ENCODE measurements around the gene SMTNL2. TPM values are rescaled to one million over a fixed set of nuclear protein-coding genes. Genes with fewer than 3 reads are reported as not detected.

Gene SMTNL2
- total RNA-seq, 1 donor: not detected

GRCh38 chr17:4558347-4558971 lies 25.9 kb upstream of the SMTNL2 start:
- Histone ChIP-seq H3K27ac (ENCODE audit: low read depth, low read length) (no peak overlapping the region), H3K36me3 (ENCODE audit: insufficient read depth, low read length) (peaks cover 4% of the 10 kb centered on the region), H3K9me3 (ENCODE audit: low read depth, low read length) (no peaks in the 10 kb centered on the region), H3K4me3 (ENCODE audit: insufficient read depth, low read length) (no peak overlapping the region), H4K20me1 (ENCODE audit: insufficient read depth, low read length) (peaks cover 7% of the 10 kb centered on the region), H3K27me3 (ENCODE audit: insufficient read depth, low read length) (no peaks in the 10 kb centered on the region), H3K79me2 (ENCODE audit: insufficient read depth, low read length) (peaks cover 23% of the 10 kb centered on the region), H2AFZ (ENCODE audit: low read length) (no peak overlapping the region), H3K4me1 (ENCODE audit: insufficient read depth, low read length) (peaks cover 24% of the 10 kb centered on the region), H3K4me2 (ENCODE audit: insufficient read depth, low read length) (no peak overlapping the region)
- TF ChIP-seq CTCF (IDR thresholded peaks at IDR 0.05; ENCODE audit: extremely low read depth, low read depth, low read length): no peak
- DNase-seq (ENCODE audit: insufficient read length, low spot score, missing footprints): peak; percentile 42

- no peaks in the 10 kb centered on the region for H3K9me3 ChIP-seq (ENCODE audit: low read depth, low read length)
- no peaks in the 10 kb centered on the region for H3K36me3 ChIP-seq (ENCODE audit: insufficient read depth, low read length)
Observed at GRCh38 chr17:4559139-4559791, 25.1 kb upstream of the SMTNL2 start.

GRCh38 chr17:4559966-4560365 lies 24.4 kb upstream of the SMTNL2 start:
- Histone ChIP-seq H3K27ac (ENCODE audit: low read depth, low read length) (no peak overlapping the region), H2AFZ (ENCODE audit: low read length) (no peak overlapping the region), H3K36me3 (ENCODE audit: insufficient read depth, low read length) (no peaks in the 10 kb centered on the region), H4K20me1 (ENCODE audit: insufficient read depth, low read length) (no peaks in the 10 kb centered on the region), H3K4me1 (ENCODE audit: insufficient read depth, low read length) (peaks cover 13% of the 10 kb centered on the region), H3K9me3 (ENCODE audit: low read depth, low read length) (no peaks in the 10 kb centered on the region), H3K27me3 (ENCODE audit: insufficient read depth, low read length) (no peaks in the 10 kb centered on the region), H3K79me2 (ENCODE audit: insufficient read depth, low read length) (peaks cover 8% of the 10 kb centered on the region), H3K4me3 (ENCODE audit: insufficient read depth, low read length) (no peak overlapping the region), H3K4me2 (ENCODE audit: insufficient read depth, low read length) (no peak overlapping the region)
- peak; percentile 79 for DNase-seq (ENCODE audit: insufficient read length, low spot score, missing footprints)
- no peak for TF ChIP-seq CTCF (IDR thresholded peaks at IDR 0.05; ENCODE audit: extremely low read depth, low read depth, low read length)

More at GRCh38 chr17:4559139-4559791, 25.1 kb upstream of the SMTNL2 start:
- no peak overlapping the region for H3K4me3 ChIP-seq (ENCODE audit: insufficient read depth, low read length)
- H3K27me3 ChIP-seq (ENCODE audit: insufficient read depth, low read length): no peaks in the 10 kb centered on the region
- H2AFZ ChIP-seq (ENCODE audit: low read length): no peak overlapping the region
- peak; percentile 74 for DNase-seq (ENCODE audit: insufficient read length, low spot score, missing footprints)
- peaks cover 15% of the 10 kb centered on the region for H3K79me2 ChIP-seq (ENCODE audit: insufficient read depth, low read length)
- no peak overlapping the region for H3K27ac ChIP-seq (ENCODE audit: low read depth, low read length)
- peaks cover 17% of the 10 kb centered on the region for H3K4me1 ChIP-seq (ENCODE audit: insufficient read depth, low read length)
- TF ChIP-seq CTCF (IDR thresholded peaks at IDR 0.05; ENCODE audit: extremely low read depth, low read depth, low read length): no peak
- H4K20me1 ChIP-seq (ENCODE audit: insufficient read depth, low read length): no peaks in the 10 kb centered on the region
- no peak overlapping the region for H3K4me2 ChIP-seq (ENCODE audit: insufficient read depth, low read length)

- Histone ChIP-seq H3K4me1 (ENCODE audit: insufficient read depth, low read length) (peaks cover 12% of the 10 kb centered on the region), H3K9me3 (ENCODE audit: low read depth, low read length) (no peaks in the 10 kb centered on the region), H3K4me3 (ENCODE audit: insufficient read depth, low read length) (no peak within 1 kb of the TSS), H4K20me1 (ENCODE audit: insufficient read depth, low read length) (no peaks in the 10 kb centered on the region), H3K36me3 (ENCODE audit: insufficient read depth, low read length) (no peaks in the 10 kb centered on the region), H3K27me3 (ENCODE audit: insufficient read depth, low read length) (no peaks in the 10 kb centered on the region), H3K79me2 (ENCODE audit: insufficient read depth, low read length) (peaks cover 3% of the 10 kb centered on the region), H3K4me2 (ENCODE audit: insufficient read depth, low read length) (no peak within 1 kb of the TSS), H3K27ac (ENCODE audit: low read depth, low read length) (no peak within 1 kb of the TSS), H2AFZ (ENCODE audit: low read length) (no peak within 1 kb of the TSS)
- TF ChIP-seq CTCF (IDR thresholded peaks at IDR 0.05; ENCODE audit: extremely low read depth, low read depth, low read length): no peak
- peak; percentile 46 for DNase-seq (ENCODE audit: insufficient read length, low spot score, missing footprints)
Observed at GRCh38 chr17:4560421-4560820, 23.9 kb upstream of the SMTNL2 start, which contains the start of gene GGT6. Gene GGT6 (minus strand): TSS chr17:4560577. CDS start chr17:4560521, 56 bp downstream.

Measured in osteoblast (primary cell).